ENCODE measurements around the gene SPCS1.
"Not testable (repeated sequence)": the region's sequence is repeated elsewhere in the genome, so short reads cannot be mapped to it uniquely, and the experiment has no call there.

The SPCS1 gene

DNA sequence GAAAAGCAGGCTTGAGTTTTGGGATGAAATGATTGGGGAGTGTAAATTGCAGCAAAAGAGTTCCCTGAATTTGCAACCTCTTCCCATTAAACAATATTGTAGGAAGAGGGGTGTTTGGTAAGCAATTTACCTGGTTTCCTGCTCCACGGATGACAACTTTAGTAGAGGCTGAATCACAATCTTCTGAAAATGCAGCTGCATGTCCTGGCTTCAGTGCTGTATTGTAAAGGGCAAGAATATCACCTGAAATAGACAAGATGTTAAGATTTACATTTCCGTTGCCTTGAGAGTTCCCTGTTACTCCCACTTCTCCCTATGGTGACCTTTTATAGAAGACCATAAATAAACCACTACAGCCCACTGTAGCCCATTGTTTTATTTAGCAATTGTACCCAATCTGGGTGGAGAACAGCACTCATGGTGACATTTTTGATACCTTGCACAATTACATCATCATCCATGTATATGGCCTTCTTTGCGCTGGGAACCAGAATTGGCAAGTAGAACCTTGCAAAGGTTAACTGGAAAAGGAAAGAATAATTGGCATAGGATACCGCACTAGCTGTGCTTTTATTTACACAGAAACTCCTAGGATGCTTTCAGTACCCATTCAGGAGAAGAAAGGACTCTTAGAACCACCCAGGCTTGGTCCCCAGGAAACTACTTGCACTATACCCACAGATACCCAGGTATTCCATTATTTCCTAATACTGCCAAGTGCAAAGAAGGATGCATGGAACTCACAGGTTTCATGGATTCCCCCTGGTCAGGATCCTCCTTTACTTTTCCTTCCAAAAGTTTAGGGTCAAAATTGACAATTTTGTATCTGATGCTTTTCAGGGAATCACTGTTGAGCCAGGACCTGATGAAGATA, 9.9 kb upstream of the SPCS1 start:
- DNase-seq: no peak

DNA sequence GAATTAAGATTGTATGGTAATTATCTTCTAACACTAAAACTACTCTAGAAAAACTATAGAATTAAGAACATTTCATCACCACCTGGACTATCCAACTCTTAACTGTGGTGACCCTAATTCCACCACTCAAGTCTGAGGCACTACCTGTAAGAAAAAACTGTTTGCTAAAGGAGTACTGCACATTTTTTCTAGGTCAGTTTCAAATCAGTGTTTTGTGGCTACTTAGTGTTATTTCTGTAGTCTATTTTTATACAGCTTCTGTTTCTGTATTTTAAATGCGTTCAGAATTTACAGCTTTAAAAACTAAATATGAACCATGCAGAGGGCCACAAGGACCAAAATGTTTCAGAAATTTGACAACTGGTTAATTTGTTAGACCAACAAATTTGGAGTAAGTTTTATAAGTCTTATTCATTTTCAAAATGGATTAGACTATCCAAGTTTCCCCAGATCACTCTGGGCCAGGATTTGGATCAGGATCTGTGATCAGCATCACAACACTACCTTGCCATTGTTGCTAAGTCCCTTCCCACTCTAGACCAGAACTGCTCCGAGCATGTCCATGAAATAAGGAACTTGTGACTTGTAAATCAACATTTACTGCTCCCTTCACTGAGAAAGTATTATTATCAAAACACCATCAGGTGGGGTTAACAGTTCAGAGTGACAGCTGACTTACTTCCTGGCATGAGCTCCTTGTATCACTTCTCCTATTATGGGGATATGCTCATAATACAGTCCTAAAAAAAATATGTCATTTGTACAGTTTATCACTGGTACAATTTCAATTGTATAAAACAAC, 8.9 kb upstream of the SPCS1 start:
- no peak for DNase-seq

DNA sequence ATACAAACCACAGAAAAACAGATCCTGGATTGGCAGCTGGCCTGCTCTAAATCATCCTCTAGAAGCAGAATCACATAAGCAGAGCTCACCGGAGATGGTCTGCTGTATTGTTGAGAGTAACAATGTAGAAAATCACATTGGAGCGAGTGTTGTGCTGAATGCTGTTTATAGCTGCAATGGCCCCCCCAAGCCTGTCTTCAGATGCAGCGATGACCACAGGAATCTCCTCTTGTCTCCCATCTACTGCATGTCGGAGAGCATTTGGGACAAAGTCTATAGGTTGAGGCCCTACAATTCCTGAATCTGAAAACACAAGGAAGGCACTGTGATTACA, 8.3 kb upstream of the SPCS1 start:
- no peak for DNase-seq

DNA sequence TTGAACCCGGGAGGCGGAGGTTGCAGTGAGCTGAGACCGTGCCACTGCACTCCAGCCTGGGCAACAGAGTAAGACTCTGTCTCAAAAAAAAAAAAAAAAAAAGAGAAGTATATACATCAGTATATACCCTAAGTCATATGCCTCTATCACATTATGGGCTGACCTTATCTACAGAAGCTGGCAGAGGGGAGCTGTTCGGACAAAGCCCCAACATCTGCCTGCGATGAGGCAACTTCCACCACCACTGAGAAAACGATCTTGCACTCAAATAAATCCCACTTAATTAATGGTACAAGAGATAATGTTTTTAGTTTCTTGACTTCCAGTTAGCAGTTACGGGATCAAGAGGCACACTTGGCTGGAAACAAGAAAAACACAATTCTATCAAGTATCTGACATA, 2.6 kb upstream of the SPCS1 start:
- no peak for DNase-seq

DNA sequence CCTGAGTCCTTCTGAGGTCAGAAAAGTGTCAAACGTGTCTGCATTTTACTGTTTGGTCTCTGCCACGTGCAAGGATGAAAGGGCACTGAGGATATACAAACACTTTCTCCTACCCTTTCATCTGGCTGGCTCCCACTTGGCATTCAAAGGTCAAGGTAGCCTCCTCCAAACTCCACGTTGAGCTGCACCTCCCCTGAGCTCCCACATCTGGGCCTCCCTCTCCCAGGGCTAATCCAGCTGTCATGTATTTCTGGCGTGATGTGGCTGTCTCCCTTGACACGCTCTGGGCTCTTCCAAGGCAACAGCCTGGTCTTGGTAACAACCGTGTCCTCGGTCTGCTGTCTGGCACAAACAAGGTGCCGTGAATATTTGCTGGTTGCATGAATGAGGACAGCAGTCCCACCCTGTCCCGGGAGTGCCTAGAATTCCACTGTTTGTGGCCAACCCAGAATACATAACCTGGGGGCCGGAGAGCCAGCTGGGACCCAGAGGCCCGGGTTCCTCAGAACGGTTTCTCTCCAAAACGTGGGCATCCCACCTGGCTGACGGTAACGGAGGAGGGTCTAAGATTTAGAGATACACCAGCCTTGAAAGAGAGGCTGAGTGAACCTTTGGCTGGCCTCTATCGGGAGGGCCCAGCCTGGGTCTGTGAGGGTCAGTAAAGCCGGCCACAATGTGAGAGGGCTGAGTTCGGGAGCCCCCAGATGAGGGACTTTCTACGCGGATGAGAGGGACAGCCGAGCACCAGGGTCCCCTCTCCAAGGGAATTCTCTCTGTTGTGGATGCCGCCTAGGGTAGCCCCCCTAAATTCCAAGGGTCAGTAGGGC, 1.1 kb upstream of the SPCS1 start:
- peak; percentile 54 for DNase-seq

DNA sequence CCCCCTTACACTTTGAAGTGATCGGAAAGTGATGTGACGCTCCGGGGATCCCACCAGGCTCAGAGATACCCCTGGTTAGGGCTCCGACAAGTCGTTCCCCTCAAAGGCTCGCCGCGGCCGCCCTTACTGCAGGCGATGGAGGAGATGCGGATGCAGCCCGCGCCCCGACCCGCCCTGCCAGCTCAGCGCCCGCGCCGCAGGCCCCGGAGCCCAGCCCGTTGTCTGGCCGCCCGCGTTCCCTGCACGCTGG, 543 bp upstream of the SPCS1 start:
- no peak for DNase-seq

DNA sequence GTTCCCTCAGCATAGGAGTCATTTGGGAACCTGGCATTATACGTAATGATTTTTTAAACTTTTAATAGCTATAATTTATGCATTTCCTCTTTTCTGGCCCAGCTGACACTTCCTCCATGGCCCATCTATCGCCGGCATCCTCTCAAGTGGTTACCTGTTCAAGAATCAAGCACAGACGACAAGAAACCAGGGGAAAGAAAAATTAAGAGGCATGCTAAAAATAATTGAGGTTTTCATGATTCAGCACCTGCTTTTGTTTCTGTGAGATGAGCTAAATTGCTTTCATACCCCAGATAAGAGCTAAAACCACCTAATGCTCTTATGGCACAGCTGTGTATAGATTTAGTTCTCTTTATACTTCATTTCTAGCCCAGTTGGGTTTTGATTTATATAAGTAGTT, 1.7 kb downstream of the SPCS1 start:
- no peak for DNase-seq

DNA sequence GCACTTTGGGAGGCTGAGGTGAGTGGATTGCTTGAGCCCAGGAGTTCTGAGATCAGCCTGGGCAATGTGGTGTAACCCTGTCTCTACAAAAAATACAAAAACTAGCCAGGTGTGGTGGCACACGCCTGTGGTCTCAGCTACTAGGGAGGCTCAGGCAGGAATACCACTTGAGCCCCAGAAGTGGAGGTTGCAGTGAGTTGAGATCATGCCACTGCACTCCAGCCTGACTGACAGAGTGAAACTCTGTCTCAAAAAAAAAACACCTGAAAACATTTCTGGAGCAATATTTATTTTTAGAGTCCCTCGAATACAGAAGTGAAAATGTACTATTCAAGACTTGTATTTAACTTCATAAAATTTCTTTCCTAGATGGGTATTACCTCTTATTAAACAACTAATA, 4.6 kb downstream of the SPCS1 start:
- DNase-seq: no peak

DNA sequence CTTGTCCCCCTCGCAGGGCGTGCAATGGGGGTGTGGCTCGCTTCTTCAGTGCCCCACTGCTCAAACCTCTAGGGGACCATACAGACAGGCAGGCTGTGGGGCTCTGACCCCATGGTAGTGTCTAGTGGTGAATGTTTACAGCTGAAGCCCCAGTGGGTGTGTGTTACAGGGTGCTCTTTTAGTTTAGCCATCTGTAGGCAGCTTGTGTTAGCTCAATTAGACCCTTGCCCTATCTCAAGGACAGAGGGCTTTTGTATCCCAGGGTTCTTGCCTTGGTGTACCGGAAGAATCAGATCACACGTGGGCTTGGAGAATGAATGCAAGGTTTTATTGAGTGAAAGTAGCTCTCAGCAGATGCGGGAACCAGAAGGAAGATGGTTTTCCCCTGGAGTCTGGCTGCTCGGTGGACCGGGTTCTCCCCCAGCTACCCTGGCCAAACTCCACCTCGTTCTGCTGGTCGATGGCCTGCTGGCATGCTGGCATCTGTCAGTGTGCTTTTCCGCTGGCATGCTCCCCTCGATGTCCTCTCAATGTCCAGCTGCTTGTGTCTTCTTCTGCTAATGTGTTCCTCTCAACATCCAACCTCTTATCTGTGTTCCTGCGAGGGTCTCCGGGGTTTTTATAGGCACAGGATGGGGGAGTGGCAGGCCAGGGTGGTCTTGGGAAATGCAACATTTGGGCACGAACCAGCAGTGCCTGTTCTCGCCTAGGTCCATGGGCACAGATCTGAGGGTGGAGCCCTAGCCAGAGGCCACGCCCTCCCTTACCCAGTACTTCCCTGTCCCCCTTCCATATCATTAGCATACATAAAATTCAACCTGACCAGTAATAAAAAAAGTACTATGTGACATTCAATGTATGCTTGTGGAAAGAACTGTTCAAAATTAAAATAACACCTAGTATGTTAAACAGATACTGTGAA, 6.6 kb downstream of the SPCS1 start:
- no peak for DNase-seq

DNA sequence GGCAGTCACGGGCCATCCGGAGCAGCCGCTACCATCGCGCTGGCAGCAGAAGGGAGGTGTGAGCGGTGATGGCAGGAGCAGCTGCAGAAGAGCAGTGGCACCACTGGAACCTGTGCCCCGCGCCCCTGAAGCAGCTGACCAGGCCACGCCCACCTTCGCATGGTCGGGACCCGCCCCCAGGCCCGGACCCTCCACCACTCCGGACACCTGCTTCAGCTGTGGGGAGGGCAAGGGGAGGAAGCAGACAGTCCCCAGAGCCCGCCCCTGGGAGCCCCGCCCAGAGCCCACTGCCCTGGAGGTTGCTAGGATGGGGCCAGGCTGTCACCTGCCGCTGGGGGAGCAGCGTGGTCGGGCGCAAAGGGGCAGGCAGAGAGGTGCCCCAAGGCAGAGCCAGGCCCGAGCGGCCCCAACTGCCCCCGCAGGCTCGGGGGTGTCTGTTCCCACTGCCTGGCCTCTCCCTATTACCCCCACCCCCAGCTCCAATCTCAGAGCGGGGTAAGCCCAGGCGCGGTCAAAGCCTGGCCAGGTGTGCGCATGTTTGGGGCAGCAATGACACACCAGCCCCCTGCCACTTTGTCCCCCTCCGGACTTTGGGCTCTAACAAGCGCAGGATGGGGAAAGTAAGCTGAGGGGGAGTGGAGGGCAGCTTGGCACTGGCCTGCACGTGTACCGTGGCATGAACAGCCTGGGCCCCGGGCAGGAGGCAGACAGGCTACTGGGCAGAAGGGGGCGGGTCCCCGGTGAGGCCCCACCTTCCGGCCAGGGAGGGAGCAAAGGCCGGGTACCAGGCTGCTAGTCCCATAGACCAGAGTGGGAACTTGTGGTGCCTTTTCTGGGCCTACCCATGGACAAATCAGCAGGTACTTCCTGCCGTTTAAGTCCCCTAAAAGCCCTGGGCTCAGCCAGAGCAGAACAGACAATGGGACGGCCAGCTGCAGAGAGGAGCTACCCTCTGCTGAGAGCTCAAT, 8.7 kb downstream of the SPCS1 start:
- no peak for DNase-seq

DNA sequence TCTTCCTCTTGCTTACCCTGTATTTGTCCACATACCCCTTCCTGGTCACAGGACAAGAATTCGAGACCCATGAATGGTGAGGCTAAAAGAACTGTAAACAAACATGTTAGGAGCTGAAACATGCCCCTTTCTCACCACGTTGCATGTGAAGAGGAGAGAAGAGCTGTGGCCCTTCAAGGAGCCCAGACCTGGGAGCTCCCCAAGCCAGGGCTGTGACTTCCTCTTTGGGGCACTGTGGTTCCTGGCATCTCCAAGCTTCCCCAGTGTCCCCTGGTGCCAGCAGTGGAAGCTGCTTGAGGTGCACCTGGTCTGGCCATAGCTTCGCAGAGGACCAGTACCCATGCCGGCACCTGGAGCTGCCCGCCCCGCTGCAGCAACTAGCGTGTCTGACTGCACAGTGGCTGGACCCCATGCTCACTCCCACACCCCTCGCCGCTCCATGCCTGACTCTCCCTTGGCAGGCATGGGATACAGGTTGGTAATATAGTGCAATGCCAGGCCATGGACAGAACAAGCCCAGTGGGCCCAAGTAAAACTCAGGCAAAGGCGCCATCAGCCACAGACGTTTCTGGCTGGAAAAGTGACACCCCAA, 9.9 kb downstream of the SPCS1 start:
- no peak for DNase-seq

DNA sequence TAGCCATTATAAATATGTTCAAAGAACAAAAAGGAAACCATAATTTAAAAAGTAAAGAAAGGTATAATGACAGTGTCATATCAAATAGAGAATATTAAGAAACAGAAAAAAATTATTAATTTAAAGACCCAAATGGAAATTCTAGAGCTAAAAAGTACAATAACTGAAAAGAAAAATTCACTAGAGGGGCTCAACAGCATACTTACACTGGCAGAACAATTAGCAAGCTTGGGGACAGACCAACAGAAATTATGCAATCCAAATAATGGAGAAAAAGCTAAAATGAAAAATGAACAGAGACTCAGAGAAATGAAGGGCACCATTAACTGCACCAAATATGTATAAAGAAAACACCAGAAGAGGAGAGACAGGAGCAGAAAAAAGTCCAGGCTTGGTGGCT, 13.7 kb downstream of the SPCS1 start:
- DNase-seq: no peak

DNA sequence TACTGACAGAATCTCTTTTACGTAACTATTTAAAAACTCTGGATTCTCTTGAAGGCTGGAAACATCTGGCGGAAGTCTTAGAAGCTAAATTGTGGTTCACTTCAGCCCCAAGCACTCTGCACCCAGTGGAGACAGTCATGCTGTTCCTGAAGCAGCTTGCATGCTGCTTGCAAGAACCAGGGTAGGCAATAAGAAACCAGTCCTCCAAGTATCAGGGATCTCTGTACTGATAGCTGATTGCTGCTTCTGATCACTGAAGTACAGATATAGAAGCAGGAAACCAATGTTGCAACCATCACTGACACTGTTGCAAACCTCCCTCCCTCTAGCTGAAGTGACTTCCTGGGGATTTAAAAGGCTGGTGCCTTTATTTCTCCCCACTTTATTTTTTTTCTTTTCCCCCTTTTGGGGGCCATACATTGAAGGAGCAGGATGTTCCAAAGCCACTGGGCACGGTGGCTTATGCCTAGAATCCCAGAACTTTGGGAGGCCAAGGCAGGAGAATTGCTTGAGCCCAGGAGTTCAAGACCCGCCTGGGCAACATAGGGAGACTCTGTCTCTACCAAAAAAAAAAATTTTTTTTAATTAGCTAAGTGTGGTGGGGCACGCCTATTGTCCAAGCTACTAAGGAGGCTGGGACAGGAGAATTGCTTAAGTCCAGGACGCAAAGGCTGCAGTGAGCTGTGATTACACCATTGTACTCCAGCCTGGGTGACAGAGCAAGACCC, 15.3 kb downstream of the SPCS1 start:
- DNase-seq: no peak

DNA sequence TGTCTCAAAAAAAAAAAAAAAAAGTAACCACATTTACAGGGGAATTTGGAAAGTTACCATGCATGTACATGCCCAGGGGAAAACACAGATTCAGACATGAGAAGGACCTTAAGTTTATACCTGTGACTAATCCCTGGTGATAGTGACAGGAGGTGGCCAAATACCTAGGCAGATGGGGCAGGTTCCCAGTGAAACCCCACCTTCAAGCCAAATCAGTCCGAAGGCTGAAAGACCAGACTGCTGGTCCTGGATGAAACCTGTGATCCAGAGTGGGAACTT, 15.8 kb downstream of the SPCS1 start:
- DNase-seq: no peak

DNA sequence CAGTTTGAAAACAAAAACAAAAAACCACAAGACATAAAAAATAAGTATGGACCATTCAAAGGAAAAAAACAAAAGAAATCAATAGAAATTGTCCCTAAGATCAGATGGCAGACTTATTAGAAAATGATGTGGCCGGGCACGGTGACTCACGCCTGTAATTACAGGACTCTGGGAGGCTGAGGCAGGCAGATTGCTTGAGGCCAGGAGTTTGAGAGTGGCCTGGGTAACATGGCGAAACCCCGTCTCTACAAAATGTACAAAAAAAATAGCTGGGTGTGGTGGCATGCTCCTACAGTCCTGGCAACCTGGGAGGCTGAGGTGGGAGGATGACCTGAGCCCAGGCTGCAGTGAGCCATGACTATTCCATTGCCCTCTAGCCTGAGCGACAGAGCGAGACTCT, 16.6 kb downstream of the SPCS1 start:
- no peak for DNase-seq

DNA sequence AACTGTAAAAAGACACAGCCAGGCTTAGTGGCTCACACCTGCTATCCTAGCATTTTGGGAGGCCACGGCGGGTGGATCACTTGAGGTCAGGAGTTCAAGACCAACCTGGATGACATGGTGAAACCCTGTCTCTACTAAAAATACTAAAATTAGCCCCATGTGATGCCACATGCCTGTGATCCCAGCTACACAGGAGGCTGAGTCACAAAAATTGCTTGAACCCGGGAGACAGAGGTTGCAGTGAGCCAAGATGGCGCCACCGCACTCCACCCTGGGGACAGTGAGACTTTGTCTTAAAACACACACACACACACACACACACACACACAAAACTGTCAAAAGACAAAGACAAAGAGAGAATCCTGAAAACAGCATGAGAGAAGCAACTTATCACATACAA, 18.0 kb downstream of the SPCS1 start:
- no peak for DNase-seq

DNA sequence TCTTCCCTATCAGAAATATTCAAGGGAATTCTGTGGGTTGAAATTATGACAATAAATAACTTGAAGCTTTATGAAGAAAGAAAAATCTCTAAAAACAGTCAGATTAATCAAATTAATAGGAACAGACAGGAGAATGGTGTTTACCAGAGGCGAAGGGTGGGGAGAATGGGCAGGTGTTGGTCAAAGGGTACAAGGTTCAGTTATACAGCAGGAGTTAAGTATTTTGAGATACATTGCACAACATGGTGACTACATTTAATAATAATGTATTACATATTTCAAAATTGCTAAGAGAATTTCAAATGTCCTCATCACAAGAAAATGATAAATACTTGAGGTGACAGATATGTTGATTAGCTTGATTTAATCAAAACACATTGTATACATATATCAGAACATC, 18.6 kb downstream of the SPCS1 start:
- no peak for DNase-seq

DNA sequence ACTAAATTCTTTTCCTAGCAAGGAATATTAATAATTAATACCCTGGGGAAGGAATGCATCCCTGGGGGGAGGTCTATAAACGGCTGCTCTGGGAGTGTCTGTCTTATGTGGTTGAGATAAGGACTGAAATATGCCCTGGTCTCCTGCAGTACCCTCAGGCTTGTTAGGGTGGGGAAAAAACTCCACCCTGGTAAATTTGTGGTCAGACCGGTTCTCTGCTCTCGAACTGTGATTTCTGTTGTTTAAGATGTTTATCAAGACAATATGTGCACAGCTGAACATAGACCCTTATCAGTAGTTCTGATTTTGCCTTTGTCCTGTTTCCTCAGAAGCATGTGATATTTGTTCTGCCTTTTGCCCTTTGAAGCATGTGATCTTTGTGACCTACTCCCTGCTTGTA, 22.8 kb downstream of the SPCS1 start:
- not testable (repeated sequence) for DNase-seq

DNA sequence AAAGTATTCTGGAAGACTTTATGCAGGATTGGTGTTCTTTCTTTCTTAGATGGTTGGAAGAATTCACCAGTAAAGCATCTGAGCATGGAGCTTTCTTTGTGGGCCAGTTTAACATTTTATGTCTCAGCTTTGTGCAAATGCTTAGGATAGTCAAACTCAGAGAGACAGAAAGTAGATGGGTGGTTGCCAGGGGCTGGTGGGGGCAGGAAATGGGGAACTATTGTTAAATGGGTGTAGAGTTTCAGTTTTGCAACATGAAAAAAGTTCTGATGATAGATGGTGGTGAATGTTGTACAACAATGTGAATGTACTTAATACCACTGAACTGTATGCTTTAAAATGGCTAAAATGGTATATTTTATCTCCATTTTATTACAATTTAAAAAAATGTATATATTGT, 24.8 kb downstream of the SPCS1 start:
- DNase-seq: no peak

DNA sequence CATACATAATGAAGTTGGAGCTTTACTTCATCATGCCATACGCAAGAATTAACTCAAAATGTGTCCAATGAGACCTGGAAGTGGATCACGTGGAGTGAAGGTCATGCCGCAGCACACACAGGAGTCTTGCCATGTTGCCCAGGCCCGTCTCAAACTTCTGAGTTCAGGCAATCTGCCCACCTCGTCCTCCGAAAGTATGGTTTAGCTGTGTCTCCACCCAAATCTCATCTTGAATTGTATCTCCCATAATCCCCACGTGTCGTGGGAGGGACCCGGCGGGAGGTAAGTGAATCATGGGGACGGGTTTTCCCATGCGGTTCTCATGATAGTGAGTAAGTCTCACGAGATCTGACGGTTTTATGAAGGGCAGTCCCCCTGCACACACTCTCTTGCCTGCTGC, 25.7 kb downstream of the SPCS1 start:
- DNase-seq: no peak

All from NCI-H82 (cell line).